Activated T-cell treated with anti-CD3 and anti-CD28 coated beads for 48 hours (primary cell): ENCODE measurements around the gene LTB.

Experiments used
- DNase-seq: peaks from one replicate; pipeline ENCODE4 v3.0.0-alpha.2; 2020; ENCODE audit warnings: low read depth

LTB gene

GRCh38 chr6:31582230-31582643 lies at the start of gene LTB:
Gene LTB, minus strand, starts transcription at chr6:31582424. Its CDS starts 7 bp downstream, at chr6:31582417.
- no peak for DNase-seq

GRCh38 chr6:31631681-31632278 lies 49.6 kb upstream of the LTB start:
- no peak for DNase-seq

DNA sequence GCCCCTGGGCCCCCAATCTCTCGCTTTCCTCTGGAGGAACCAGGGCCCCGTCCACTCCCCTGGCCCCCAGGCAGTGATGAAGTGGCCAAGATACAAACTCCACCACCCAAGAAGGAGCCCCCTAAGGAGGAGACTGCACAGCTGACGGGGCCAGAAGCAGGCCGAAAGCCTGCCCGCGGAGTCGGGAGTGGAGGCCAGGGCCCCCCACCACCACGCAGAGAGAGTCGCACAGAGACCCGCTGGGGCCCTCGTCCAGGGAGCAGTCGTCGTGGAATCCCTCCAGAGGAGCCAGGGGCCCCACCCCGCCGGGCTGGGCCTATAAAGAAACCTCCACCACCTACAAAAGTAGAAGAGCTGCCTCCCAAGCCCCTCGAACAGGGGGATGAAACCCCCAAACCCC lies 49.0 kb upstream of the LTB start:
- DNase-seq, result no peak

- DNase-seq, result no peak
Observed at GRCh38 chr6:31630177-31630934, 48.1 kb upstream of the LTB start.

GRCh38 chr6:31629014-31629413 lies 46.8 kb upstream of the LTB start:
- no peak for DNase-seq

DNA sequence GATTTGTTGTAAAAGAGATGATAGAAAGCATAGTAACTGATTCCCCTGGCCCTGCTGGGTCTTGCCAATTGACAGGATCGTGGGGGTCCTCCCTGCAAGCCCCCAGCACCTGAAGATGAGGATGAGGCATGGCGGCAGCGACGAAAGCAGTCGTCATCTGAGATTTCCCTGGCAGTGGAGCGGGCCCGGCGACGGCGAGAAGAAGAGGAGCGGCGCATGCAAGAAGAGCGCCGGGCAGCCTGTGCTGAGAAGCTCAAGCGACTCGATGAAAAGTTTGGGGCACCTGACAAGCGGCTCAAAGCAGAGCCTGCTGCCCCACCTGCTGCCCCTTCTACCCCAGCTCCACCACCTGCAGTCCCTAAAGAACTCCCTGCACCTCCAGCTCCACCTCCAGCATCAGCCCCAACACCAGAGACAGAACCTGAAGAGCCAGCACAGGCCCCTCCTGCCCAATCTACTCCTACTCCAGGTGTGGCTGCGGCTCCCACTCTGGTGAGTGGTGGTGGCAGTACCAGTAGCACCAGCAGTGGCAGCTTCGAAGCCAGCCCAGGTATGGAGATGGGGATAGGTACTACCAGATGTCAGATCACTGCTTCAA lies 45.6 kb upstream of the LTB start:
- no peak for DNase-seq

DNA sequence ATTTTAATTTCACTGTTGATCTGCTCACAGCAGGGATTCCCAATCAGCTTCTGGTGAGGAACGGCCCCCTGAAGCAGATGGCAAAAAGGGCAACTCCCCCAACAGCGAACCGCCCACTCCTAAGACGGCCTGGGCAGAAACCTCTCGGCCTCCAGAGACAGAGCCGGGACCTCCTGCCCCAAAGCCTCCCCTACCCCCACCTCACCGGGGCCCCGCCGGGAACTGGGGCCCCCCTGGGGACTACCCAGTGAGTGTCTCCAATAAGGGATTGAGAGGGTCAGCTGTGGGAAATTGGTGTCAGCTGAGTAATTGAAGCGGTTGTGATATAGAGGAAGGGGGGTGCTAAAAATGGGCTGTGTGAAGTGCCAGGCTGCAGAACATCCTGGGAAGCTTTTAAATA lies 44.7 kb upstream of the LTB start:
- no peak for DNase-seq

DNA sequence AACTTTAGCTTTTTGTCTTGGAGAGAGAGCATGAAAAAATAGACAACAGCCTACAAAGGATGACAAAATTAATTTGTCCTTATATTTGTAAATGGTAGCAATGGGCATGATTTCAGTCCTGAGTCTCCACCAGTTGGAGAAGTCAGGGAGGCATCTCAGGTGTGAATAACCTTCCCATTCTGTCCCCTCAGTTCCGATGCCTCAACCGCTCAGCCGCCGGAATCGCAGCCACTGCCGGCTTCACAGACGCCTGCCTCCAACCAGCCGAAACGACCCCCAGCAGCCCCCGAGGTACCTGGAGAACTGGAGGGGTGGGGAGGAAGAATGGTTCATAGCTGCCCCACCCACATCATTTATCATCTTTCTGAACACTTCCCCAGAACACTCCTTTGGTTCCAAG lies 41.8 kb upstream of the LTB start:
- no peak for DNase-seq

GRCh38 chr6:31622684-31623091 lies 40.5 kb upstream of the LTB start:
- DNase-seq, result no peak

DNA sequence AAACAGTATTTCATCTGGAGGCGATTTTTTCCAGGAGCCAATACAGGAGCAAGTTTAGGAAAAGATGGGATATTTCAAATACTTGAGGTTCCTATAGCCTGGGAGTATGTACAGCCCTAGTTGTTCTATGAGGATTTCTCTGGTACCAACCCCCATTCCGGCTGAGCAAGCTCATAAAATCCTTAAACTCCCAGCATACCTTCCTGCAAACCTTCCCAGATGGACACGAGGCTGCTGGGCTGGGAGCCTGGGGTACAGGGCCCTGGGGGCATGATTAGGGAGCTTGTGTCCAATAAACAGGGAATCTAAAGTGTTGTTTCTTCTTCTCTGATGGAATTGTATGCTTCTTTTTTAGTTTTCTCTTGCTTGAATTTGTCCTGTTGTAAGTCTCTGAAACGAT lies 39.8 kb upstream of the LTB start:
- no peak for DNase-seq

- DNase-seq, result no peak
Observed at GRCh38 chr6:31621320-31621939, 39.2 kb upstream of the LTB start.

- DNase-seq, result peak; percentile 93
Observed at GRCh38 chr6:31620586-31621319, 38.5 kb upstream of the LTB start, which contains the start of gene PRRC2A. Gene PRRC2A, plus strand, starts transcription at chr6:31620715. Its CDS starts 2,075 bp downstream, at chr6:31622790.

- DNase-seq, result peak; percentile 95
Observed at GRCh38 chr6:31619805-31620585, 37.8 kb upstream of the LTB start.

GRCh38 chr6:31617010-31617409 lies 34.8 kb upstream of the LTB start:
- no peak for DNase-seq

GRCh38 chr6:31615748-31616147 lies 33.5 kb upstream of the LTB start:
- peak; percentile 27 for DNase-seq

DNA sequence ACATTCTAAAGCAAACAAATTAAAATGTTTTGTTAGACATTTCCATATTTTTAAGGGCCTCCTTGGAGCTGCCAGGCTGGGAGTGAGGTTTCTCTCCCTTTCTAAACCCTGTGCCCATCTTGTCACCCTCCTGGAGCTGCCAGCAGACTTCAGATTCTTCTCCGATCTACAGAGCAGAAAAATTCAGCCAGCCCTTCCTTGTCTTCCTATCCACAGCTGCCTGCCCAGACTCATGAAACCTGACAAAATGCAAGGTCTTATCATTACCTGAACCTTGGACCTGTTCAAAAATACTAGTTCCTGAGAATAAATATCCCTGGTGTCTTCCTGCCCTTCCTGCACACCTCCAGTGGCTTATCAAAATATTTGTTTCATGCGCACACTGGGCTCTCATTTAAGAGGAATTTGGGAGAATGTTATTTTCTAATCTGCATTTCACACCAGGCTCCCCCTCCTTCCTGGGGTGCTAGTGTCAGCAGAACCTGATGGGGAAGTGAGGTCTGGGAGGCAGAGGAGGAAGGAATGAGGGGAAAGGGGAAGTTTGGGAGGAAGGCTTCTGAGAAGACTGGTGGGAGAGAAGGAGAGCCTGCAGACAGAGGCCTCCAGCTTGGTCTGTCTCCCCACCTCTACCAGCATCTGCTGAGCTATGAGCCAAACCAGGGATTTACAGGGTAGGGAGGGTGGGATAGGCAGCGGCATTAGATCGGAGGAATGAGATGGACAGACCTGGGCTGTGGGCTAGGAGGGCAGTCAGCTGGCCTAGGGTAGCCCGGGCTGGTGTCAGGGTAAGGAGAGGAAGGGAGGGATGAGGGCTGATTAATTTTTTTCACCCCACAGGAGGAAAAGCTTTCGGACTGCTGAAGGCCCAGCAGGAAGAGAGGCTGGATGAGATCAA lies 32.7 kb upstream of the LTB start, which contains the start of gene AIF1:
Gene AIF1 (plus strand): TSS at position 551 of the 895 bp plus-strand sequence. CDS start 96 bp downstream, at position 647.
- no peak for DNase-seq

GRCh38 chr6:31614075-31614619 lies 31.9 kb upstream of the LTB start:
- DNase-seq, result no peak

GRCh38 chr6:31610968-31611367 lies 28.7 kb upstream of the LTB start:
- DNase-seq, result no peak

DNA sequence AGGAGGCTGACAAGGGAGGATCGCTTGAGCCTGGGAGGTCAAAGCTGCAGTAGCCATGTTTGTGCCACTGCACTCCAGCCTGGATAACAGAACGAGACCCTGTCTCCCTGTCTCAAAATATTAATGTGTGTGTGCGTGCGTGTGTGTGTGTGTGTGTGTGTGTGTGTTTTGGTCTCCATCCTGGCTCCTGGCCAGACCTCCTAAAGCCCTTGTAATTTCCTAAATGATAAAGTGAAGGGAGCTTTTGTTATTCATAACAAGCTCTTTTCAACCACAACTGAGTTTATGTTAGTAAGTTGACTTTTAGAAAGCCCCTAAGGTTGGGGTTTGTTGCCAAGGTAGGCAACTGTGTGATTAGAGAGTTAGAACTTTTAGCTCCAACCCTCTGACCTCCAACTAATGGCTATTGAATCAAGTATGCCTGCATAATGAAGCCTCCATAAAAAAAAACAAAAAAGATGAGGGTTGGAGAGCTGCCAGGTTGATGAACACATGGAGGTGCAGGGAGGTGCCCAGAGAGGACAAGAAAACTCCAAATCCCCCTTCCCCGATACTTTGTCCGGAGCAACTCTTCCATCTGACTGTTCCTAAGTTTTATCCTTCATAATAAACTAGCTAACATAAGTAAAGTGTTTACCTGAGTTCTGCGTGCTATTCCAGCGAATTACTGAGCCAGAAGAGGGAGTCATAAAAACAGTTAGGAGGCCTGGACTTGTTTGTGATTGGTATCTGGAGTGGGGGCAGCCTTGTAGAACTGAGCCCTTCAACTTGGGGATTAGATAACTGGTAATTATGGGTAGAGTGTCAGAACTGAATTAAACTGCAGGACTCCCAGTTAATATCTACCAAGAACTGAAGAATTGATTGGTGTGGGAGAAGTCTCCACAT lies 27.5 kb upstream of the LTB start:
- DNase-seq, result no peak
